K562 (cell line): ENCODE measurements around the gene NRCAM. TPM values are rescaled to one million over a fixed set of nuclear protein-coding genes. Genes with fewer than 3 reads are reported as not detected.

Source experiments
- ATF6 ChIP-seq: sonication (generic); formaldehyde crosslinking; IDR thresholded peaks from 2 replicates; pipeline ENCODE4 v1.4.0; 2020; ENCODE audit warnings: mild to moderate bottlenecking, missing genetic modification reagents
- BRD9 ChIP-seq: fragments of 450-650 bp; IDR thresholded peaks from 2 replicates; pipeline ENCODE4 v1.6.1; 2018; ENCODE audit warnings: low read depth; ENCODE audit not compliant: partially characterized antibody
- DACH1 ChIP-seq: fragments of 450-650 bp; IDR thresholded peaks from 2 replicates; pipeline ENCODE4 v1.6.1; 2018; ENCODE audit not compliant: partially characterized antibody
- ELF2 ChIP-seq: fragments of 250-450 bp; sonication (Bioruptor Pico); IDR thresholded peaks from 2 replicates; pipeline ENCODE4 v1.5.0; 2021; ENCODE audit warnings: mild to moderate bottlenecking
- JUN ChIP-seq, 2 experiments: sonication (generic) in 1 of 2; formaldehyde crosslinking in 1 of 2; IDR thresholded peaks; 2 replicates each; pipeline versions ENCODE4 v1.6.1 to v1.8.0; 2012 to 2022; ENCODE audit warnings: borderline replicate concordance in 2 of 2, mild to moderate bottlenecking in 2 of 2, improper control_type of control experiment in 1 of 2, low read depth in 1 of 2, low read length in 1 of 2, missing genetic modification reagents in 1 of 2
- LCOR ChIP-seq: sonication (generic); formaldehyde crosslinking; IDR thresholded peaks from 2 replicates; pipeline ENCODE4 v1.8.0; 2022; ENCODE audit warnings: mild to moderate bottlenecking, missing genetic modification reagents
- NCOA2 ChIP-seq, 2 experiments: fragments of 450-650 bp; IDR thresholded peaks; 2 replicates each; pipeline ENCODE4 v1.6.1; 2018; ENCODE audit warnings: mild to moderate bottlenecking in 2 of 2, moderate library complexity in 1 of 2; ENCODE audit not compliant: partially characterized antibody in 2 of 2
- RBM14 ChIP-seq: fragments of 200-400 bp; formaldehyde crosslinking; IDR thresholded peaks from 2 replicates; pipeline ENCODE4 v1.6.1; 2018; ENCODE audit warnings: low read depth, mild to moderate bottlenecking, low read length, moderate library complexity, borderline replicate concordance; ENCODE audit not compliant: insufficient read depth
- RFX1 ChIP-seq: fragments of 450-650 bp; IDR thresholded peaks from 2 replicates; pipeline ENCODE4 v1.6.1; 2016; ENCODE audit warnings: mild to moderate bottlenecking, moderate library complexity
- SMARCE1 ChIP-seq: fragments of 450-650 bp; IDR thresholded peaks from 2 replicates; pipeline ENCODE4 v1.7.1; 2016; ENCODE audit warnings: mild to moderate bottlenecking
- ZNF444 ChIP-seq: fragments of 250-450 bp; sonication (Bioruptor Pico); IDR thresholded peaks from 2 replicates; pipeline ENCODE4 v1.4.0; 2020; ENCODE audit warnings: mild to moderate bottlenecking, moderate library complexity
- polyA plus RNA-seq, 8 experiments: library from polyadenylated mRNA; depleted of rRNA in 4 of 8; stranded (reverse) in 5 of 8; unstranded in 3 of 8; fragments of >200 nt; fragmentation: Nextera tagmentation in 2 of 8; fragmentation: Illumina TruSeq in 1 of 8; extraction: Ambion mirVana in 2 of 8; extraction: Trizol in 1 of 8; gene quantifications; 2 replicates each; pipeline versions ENCODE4 v1.2.1 to v1.2.3, GENCODE V29; 2011 to 2014; ENCODE audit warnings: inconsistent platforms in 1 of 8, missing spikeins in 1 of 8
- total RNA-seq, 7 experiments: library from RNA; depleted of rRNA in 6 of 7; stranded (reverse); fragments of >200 nt in 6 of 7; fragmentation: Illumina TruSeq in 2 of 7; extraction: Trizol in 2 of 7; gene quantifications; 2 replicates each; pipeline versions ENCODE4 v1.2.1 to v1.2.3, GENCODE V29; 2011 to 2021; ENCODE audit warnings: low replicate concordance in 1 of 7
- TF ChIP-seq, protein P1 (sequence below): fragments of 450-650 bp; formaldehyde crosslinking; IDR thresholded peaks from 2 replicates; pipeline ENCODE4 v1.4.0; 2022; ENCODE audit warnings: missing genetic modification characterization
- TF ChIP-seq, protein P2 (sequence below): fragments of 450-650 bp; conservative IDR thresholded peaks from 2 replicates; pipeline ENCODE4 v1.6.1; 2016; ENCODE audit warnings: missing genetic modification characterization, low read depth, mild to moderate bottlenecking, control low read depth, missing compliant biosample characterization
- TF ChIP-seq, protein P3 (sequence below), 2 experiments: fragments of 150-350 bp in 1 of 2; IDR thresholded peaks; 2 replicates each; pipeline ENCODE4 v1.6.1; 2012 to 2016; ENCODE audit warnings: low read depth in 2 of 2, low read length in 2 of 2, mild to moderate bottlenecking in 1 of 2, moderate library complexity in 1 of 2
- TF ChIP-seq, protein P4 (sequence below): fragments of 200-800 bp; sonication (Bioruptor generic); IDR thresholded peaks from 2 replicates; pipeline ENCODE4 v1.6.1; 2017; ENCODE audit warnings: missing genetic modification characterization, missing compliant biosample characterization

The NRCAM gene
- total and polyA plus RNA-seq, 9 of the 15 experiments (the other 6 are each of a cell fraction or from before 2014, with no cell fraction given) = 0.03 to 0.54 (median 0.12) TPM; not detected in 1

DNA sequence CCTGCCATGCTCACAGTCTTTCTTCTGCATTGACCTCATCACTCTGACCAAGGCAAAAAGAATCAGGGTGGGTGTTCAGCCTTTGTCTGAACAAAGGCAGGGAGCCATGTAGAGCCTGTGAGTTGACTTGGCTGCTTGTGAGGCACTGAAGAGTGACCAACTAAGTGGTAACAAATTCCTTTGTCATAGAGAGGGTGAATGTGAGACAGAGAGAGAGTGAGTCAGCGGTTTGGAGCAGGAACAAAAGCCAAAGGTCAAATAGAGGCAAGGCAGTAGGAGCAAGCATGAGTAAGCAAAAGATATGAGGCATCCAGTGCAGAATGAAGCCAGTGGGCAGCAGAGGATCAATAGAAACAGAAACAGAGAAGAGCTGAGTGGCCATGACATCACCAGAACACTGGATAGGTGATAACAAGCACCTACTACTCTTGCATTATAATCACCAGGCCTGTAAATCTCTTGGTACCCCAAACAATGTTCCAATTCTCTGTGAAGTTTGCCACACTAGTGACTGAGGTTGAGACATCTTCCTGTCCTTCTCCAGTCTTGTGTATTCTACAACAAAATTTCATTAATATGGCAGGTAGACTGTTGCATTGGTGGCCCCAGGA, 209.9 kb downstream of the NRCAM start (continued):
- TF ChIP-seq ATF6 (no peak), RBM14 (no peak), RFX1 (no peak), NCOA2 (IDR thresholded peaks at IDR 0.05; ENCODE audit: partially characterized antibody in 2 of 2) (no peak), SMARCE1 (peak; percentile 98), JUN (IDR thresholded peaks at IDR 0.05; ENCODE audit: borderline replicate concordance, low read depth, low read length) (peak; percentile 90), JUN (CRISPR knock-in tag; IDR thresholded peaks at IDR 0.05; ENCODE audit: borderline replicate concordance) (peak; percentile 48; the same call in 1 of the 2 replicates), DACH1 (no peak), ZNF444 (CRISPR knock-in tag) (no peak), BRD9 (peak; percentile 84), ELF2 (CRISPR knock-in tag) (no peak), LCOR (CRISPR knock-in tag) (peak; percentile 27; the same call in 1 of the 2 replicates)
- TF ChIP-seq, protein P1, sequence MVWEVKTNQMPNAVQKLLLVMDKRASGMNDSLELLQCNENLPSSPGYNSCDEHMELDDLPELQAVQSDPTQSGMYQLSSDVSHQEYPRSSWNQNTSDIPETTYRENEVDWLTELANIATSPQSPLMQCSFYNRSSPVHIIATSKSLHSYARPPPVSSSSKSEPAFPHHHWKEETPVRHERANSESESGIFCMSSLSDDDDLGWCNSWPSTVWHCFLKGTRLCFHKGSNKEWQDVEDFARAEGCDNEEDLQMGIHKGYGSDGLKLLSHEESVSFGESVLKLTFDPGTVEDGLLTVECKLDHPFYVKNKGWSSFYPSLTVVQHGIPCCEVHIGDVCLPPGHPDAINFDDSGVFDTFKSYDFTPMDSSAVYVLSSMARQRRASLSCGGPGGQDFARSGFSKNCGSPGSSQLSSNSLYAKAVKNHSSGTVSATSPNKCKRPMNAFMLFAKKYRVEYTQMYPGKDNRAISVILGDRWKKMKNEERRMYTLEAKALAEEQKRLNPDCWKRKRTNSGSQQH (CRISPR knock-in tag) = peak; percentile 87
- TF ChIP-seq, protein P2, sequence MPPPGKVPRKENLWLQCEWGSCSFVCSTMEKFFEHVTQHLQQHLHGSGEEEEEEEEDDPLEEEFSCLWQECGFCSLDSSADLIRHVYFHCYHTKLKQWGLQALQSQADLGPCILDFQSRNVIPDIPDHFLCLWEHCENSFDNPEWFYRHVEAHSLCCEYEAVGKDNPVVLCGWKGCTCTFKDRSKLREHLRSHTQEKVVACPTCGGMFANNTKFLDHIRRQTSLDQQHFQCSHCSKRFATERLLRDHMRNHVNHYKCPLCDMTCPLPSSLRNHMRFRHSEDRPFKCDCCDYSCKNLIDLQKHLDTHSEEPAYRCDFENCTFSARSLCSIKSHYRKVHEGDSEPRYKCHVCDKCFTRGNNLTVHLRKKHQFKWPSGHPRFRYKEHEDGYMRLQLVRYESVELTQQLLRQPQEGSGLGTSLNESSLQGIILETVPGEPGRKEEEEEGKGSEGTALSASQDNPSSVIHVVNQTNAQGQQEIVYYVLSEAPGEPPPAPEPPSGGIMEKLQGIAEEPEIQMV (tag) = no peak
- TF ChIP-seq, protein P3, sequence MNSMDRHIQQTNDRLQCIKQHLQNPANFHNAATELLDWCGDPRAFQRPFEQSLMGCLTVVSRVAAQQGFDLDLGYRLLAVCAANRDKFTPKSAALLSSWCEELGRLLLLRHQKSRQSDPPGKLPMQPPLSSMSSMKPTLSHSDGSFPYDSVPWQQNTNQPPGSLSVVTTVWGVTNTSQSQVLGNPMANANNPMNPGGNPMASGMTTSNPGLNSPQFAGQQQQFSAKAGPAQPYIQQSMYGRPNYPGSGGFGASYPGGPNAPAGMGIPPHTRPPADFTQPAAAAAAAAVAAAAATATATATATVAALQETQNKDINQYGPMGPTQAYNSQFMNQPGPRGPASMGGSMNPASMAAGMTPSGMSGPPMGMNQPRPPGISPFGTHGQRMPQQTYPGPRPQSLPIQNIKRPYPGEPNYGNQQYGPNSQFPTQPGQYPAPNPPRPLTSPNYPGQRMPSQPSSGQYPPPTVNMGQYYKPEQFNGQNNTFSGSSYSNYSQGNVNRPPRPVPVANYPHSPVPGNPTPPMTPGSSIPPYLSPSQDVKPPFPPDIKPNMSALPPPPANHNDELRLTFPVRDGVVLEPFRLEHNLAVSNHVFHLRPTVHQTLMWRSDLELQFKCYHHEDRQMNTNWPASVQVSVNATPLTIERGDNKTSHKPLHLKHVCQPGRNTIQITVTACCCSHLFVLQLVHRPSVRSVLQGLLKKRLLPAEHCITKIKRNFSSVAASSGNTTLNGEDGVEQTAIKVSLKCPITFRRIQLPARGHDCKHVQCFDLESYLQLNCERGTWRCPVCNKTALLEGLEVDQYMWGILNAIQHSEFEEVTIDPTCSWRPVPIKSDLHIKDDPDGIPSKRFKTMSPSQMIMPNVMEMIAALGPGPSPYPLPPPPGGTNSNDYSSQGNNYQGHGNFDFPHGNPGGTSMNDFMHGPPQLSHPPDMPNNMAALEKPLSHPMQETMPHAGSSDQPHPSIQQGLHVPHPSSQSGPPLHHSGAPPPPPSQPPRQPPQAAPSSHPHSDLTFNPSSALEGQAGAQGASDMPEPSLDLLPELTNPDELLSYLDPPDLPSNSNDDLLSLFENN (IDR thresholded peaks at IDR 0.05; ENCODE audit: low read depth in 2 of 2, low read length in 2 of 2) = no peak; a peak in 1 of 4 replicates
- TF ChIP-seq, protein P4, sequence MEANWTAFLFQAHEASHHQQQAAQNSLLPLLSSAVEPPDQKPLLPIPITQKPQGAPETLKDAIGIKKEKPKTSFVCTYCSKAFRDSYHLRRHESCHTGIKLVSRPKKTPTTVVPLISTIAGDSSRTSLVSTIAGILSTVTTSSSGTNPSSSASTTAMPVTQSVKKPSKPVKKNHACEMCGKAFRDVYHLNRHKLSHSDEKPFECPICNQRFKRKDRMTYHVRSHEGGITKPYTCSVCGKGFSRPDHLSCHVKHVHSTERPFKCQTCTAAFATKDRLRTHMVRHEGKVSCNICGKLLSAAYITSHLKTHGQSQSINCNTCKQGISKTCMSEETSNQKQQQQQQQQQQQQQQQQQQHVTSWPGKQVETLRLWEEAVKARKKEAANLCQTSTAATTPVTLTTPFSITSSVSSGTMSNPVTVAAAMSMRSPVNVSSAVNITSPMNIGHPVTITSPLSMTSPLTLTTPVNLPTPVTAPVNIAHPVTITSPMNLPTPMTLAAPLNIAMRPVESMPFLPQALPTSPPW (CRISPR knock-in tag) = peak; percentile 48; the same call in 1 of the 2 replicates
